Dermis blood vessel endothelial cell (primary cell): ENCODE measurements around the gene KCNK3. TPM values are rescaled to one million over a fixed set of nuclear protein-coding genes. Genes with fewer than 3 reads are reported as not detected.

ENCODE experiments used
- total RNA-seq: library from RNA; depleted of rRNA; stranded (reverse); fragments of >200 nt; gene quantifications from 2 replicates; pipeline ENCODE4 v1.2.3, GENCODE V29; 2014

KCNK3 gene
- total RNA-seq, 1 donor from 2014 or later: under 0.01 TPM

Other genes with a start within 250 kb of the KCNK3 start
- 73.3 and 89.5 TPM in 2 replicates for gene OTOF, start 214.6 kb upstream of the KCNK3 start, total RNA-seq
- not detected in 2 replicates for gene CIB4, start 51.4 kb upstream of the KCNK3 start, total RNA-seq
- gene SLC35F6, start 71.6 kb downstream of the KCNK3 start, total RNA-seq: 36.2 and 52.8 TPM in 2 replicates
- gene CENPA, start 93.3 kb downstream of the KCNK3 start, total RNA-seq: 5.1 and 14.3 TPM in 2 replicates
- not detected in 2 replicates for gene DPYSL5, start 155.4 kb downstream of the KCNK3 start, total RNA-seq